ENCODE measurements around the gene ACTR1B.
A peak's percentile ranks its signal among the peaks of the same experiment; 100 is the strongest.

ACTR1B gene

GRCh38 chr2:97671526-97671925, 7.7 kb upstream of the ACTR1B start:
- DNase-seq (ENCODE audit: low read depth in 1 of 2, low spot score in 1 of 2): no peak
- no peak overlapping the region for H3K4me3 ChIP-seq (replicated peaks; ENCODE audit: insufficient read depth, low read length)
- TF ChIP-seq SPI1 (IDR thresholded peaks at IDR 0.05; ENCODE audit: borderline replicate concordance, low read depth) (no peak), CTCF (IDR thresholded peaks at IDR 0.05; ENCODE audit: insufficient read depth, low read length) (no peak), POLR2AphosphoS5 (IDR thresholded peaks at IDR 0.05; ENCODE audit: low read depth) (no peak)

GRCh38 chr2:97670471-97670870, 6.6 kb upstream of the ACTR1B start:
- Histone ChIP-seq H3K27ac (replicated peaks) (no peak overlapping the region), H3K27me3 (ENCODE audit: insufficient read depth, poor library complexity, severe bottlenecking) (no peaks in the 10 kb centered on the region), H3K4me3 (replicated peaks; ENCODE audit: insufficient read depth, low read length) (no peak overlapping the region)
- no peak for DNase-seq (ENCODE audit: low read depth in 1 of 2, low spot score in 1 of 2)
- TF ChIP-seq POLR2AphosphoS5 (IDR thresholded peaks at IDR 0.05; ENCODE audit: low read depth): no peak
- TF ChIP-seq REST (IDR thresholded peaks at IDR 0.05; ENCODE audit: insufficient replicate concordance, low read depth): no peak
- TF ChIP-seq SPI1 (IDR thresholded peaks at IDR 0.05; ENCODE audit: borderline replicate concordance, low read depth): no peak
- TF ChIP-seq GABPA (IDR thresholded peaks at IDR 0.05; ENCODE audit: low read depth): no peak
- TF ChIP-seq CTCF (IDR thresholded peaks at IDR 0.05; ENCODE audit: insufficient read depth, low read length): no peak

More at GRCh38 chr2:97671526-97671925, 7.7 kb upstream of the ACTR1B start:
- Histone ChIP-seq H3K27me3 (ENCODE audit: insufficient read depth, poor library complexity, severe bottlenecking) (no peaks in the 10 kb centered on the region), H3K27ac (replicated peaks) (no peak overlapping the region)

- Histone ChIP-seq H3K4me3 (replicated peaks; ENCODE audit: insufficient read depth, low read length) (no peak within 1 kb of the TSS), H3K27ac (replicated peaks) (no peak within 1 kb of the TSS), H3K27me3 (ENCODE audit: insufficient read depth, poor library complexity, severe bottlenecking) (no peaks in the 10 kb centered on the region)
- no peak for TF ChIP-seq SPI1 (IDR thresholded peaks at IDR 0.05; ENCODE audit: borderline replicate concordance, low read depth)
- no peak for TF ChIP-seq POLR2AphosphoS5 (IDR thresholded peaks at IDR 0.05; ENCODE audit: low read depth)
- TF ChIP-seq REST (IDR thresholded peaks at IDR 0.05; ENCODE audit: insufficient replicate concordance, low read depth): no peak
- TF ChIP-seq CTCF (IDR thresholded peaks at IDR 0.05; ENCODE audit: insufficient read depth, low read length): no peak
- no peak for TF ChIP-seq GABPA (IDR thresholded peaks at IDR 0.05; ENCODE audit: low read depth)
- DNase-seq (ENCODE audit: low read depth in 1 of 2, low spot score in 1 of 2): no peak
These were observed 5.6 kb upstream of the ACTR1B start, which contains the start of gene C2orf92 for GRCh38 chr2:97669448-97669847. Gene C2orf92, plus strand, starts transcription at chr2:97669713. Its CDS starts 76 bp downstream, at chr2:97669789.

GRCh38 chr2:97664636-97664970, 759 bp upstream of the ACTR1B start:
- peak in 1 of 2 experiments; percentile 52 for DNase-seq (ENCODE audit: low read depth in 1 of 2, low spot score in 1 of 2)
- TF ChIP-seq REST (IDR thresholded peaks at IDR 0.05; ENCODE audit: insufficient replicate concordance, low read depth): no peak
- no peak for TF ChIP-seq CTCF (IDR thresholded peaks at IDR 0.05; ENCODE audit: insufficient read depth, low read length)
- TF ChIP-seq GABPA (IDR thresholded peaks at IDR 0.05; ENCODE audit: low read depth): no peak
- no peak for TF ChIP-seq SPI1 (IDR thresholded peaks at IDR 0.05; ENCODE audit: borderline replicate concordance, low read depth)
- TF ChIP-seq POLR2AphosphoS5 (IDR thresholded peaks at IDR 0.05; ENCODE audit: low read depth): no peak
- H3K27ac ChIP-seq (replicated peaks): peak overlapping the region; percentile 96
- no peaks in the 10 kb centered on the region for H3K27me3 ChIP-seq (ENCODE audit: insufficient read depth, poor library complexity, severe bottlenecking)
- H3K4me3 ChIP-seq (replicated peaks; ENCODE audit: insufficient read depth, low read length): peak overlapping the region; percentile 64

Measured in HL-60 (cell line).